H1 (cell line): ENCODE measurements around the gene GNG12.

Experiments used
- POLR2A ChIP-seq, 2 experiments: IDR thresholded peaks; 1 replicate in 1 of 2; 2 replicates in 1 of 2; pipeline ENCODE4 v1.6.1; 2011; ENCODE audit warnings: low read depth in 2 of 2, low read length in 2 of 2, mild to moderate bottlenecking in 2 of 2; ENCODE audit errors: control extremely low read depth in 1 of 2
- POLR2AphosphoS5 ChIP-seq: IDR thresholded peaks from 2 replicates; pipeline ENCODE4 v1.6.1; 2011; ENCODE audit warnings: low read depth, low read length
- TCF12 ChIP-seq: IDR thresholded peaks from 2 replicates; pipeline ENCODE4 v1.6.1; 2011; ENCODE audit warnings: low read depth, mild to moderate bottlenecking, low read length
- USF2 ChIP-seq: IDR thresholded peaks from 2 replicates; pipeline ENCODE4 v1.6.1; 2011; ENCODE audit warnings: low read length, improper control_type of control experiment
- TF ChIP-seq, protein P1 (sequence below), 3 experiments: IDR thresholded peaks; 1 replicate in 2 of 3; 2 replicates in 1 of 3; pipeline versions ENCODE4 v1.5.1 to v1.6.1; 2011; ENCODE audit warnings: low read length in 3 of 3, mild to moderate bottlenecking in 3 of 3, inconsistent platforms in 2 of 3, low read depth in 1 of 3, moderate library complexity in 1 of 3; ENCODE audit not compliant: insufficient read depth in 1 of 3; ENCODE audit errors: control extremely low read depth in 1 of 3
- TF ChIP-seq, protein P2 (sequence below): IDR thresholded peaks from 2 replicates; pipeline ENCODE4 v1.6.1; 2012; ENCODE audit warnings: inconsistent platforms

DNA sequence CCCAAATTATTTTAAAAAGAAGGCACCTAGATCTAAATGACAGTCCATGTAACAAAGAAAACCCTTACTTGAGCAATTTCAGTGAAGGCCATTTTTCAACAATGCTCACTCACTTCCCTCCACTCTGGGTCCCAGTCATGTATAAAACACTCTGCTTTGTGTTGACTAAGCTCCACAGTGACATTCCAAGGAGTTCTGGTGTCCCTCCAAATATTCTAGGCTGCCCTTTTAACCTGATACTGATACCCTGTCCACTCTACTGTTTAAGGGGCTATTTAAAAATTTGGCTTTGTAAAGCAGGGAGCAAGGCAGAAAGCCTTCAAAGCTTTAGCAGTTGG lies 73.6 kb downstream of the GNG12 start:
- no peak for TF ChIP-seq USF2
- TF ChIP-seq, protein P1, sequence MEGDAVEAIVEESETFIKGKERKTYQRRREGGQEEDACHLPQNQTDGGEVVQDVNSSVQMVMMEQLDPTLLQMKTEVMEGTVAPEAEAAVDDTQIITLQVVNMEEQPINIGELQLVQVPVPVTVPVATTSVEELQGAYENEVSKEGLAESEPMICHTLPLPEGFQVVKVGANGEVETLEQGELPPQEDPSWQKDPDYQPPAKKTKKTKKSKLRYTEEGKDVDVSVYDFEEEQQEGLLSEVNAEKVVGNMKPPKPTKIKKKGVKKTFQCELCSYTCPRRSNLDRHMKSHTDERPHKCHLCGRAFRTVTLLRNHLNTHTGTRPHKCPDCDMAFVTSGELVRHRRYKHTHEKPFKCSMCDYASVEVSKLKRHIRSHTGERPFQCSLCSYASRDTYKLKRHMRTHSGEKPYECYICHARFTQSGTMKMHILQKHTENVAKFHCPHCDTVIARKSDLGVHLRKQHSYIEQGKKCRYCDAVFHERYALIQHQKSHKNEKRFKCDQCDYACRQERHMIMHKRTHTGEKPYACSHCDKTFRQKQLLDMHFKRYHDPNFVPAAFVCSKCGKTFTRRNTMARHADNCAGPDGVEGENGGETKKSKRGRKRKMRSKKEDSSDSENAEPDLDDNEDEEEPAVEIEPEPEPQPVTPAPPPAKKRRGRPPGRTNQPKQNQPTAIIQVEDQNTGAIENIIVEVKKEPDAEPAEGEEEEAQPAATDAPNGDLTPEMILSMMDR (IDR thresholded peaks at IDR 0.05; ENCODE audit: control extremely low read depth in 1 of 3, insufficient read depth in 1 of 3, low read depth in 1 of 3, low read length in 3 of 3) = no peak
- no peak for TF ChIP-seq POLR2AphosphoS5
- TF ChIP-seq, protein P2, sequence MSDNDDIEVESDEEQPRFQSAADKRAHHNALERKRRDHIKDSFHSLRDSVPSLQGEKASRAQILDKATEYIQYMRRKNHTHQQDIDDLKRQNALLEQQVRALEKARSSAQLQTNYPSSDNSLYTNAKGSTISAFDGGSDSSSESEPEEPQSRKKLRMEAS = no peak
- no peak for TF ChIP-seq TCF12
- no peak for TF ChIP-seq POLR2A (IDR thresholded peaks at IDR 0.05; ENCODE audit: control extremely low read depth in 1 of 2, low read depth in 2 of 2, low read length in 2 of 2)
